GM12865 (cell line): Measurements from ENCODE around the gene CCSER1.
A peak's percentile ranks its signal among the peaks of the same experiment; 100 is the strongest.

ENCODE experiments used
- DNase-seq: peaks from one replicate; pipeline ENCODE4 v3.0.0; 2010; ENCODE audit warnings: low read depth
- H3K4me3 ChIP-seq: 2 replicates; pipeline ENCODE4 v1.5.1; 2011; ENCODE audit warnings: mild to moderate bottlenecking, low read depth, low read length, control low read depth
- CTCF ChIP-seq: IDR thresholded peaks from 2 replicates; pipeline ENCODE4 v1.5.1; 2011; ENCODE audit warnings: low read length, control low read depth, low read depth, inconsistent platforms; ENCODE audit not compliant: insufficient read depth; ENCODE audit errors: missing control alignments

CCSER1 gene

GRCh38 chr4:90198086-90198847 is 71.1 kb downstream of the CCSER1 start:
- no peak for DNase-seq
- no peak overlapping the region for H3K4me3 ChIP-seq
- no peak for TF ChIP-seq CTCF

GRCh38 chr4:90207887-90208454 is 80.8 kb downstream of the CCSER1 start:
- no peak for TF ChIP-seq CTCF

GRCh38 chr4:90209922-90210321 is 82.7 kb downstream of the CCSER1 start:
- H3K4me3 ChIP-seq, result no peak overlapping the region
- no peak for TF ChIP-seq CTCF
- DNase-seq, result no peak

More at GRCh38 chr4:90207887-90208454, 80.8 kb downstream of the CCSER1 start:
- no peak for DNase-seq
- H3K4me3 ChIP-seq, result no peak overlapping the region

GRCh38 chr4:90211174-90211573 is 84.0 kb downstream of the CCSER1 start:
- H3K4me3 ChIP-seq, result no peak overlapping the region
- DNase-seq, result no peak
- TF ChIP-seq CTCF, result no peak

- peak; percentile 27 for DNase-seq
- TF ChIP-seq CTCF, result no peak
- no peak overlapping the region for H3K4me3 ChIP-seq
Observed at GRCh38 chr4:90215286-90215685, 88.1 kb downstream of the CCSER1 start.

- no peak overlapping the region for H3K4me3 ChIP-seq
- TF ChIP-seq CTCF, result no peak
- no peak for DNase-seq
Observed at GRCh38 chr4:90219822-90220221, 92.6 kb downstream of the CCSER1 start.
